GM21786 (cell line): ENCODE data around the gene MOCS1.
"Not testable (repeated sequence)": the region's sequence is repeated elsewhere in the genome, so short reads cannot be mapped to it uniquely, and the experiment has no call there.

Experiments used
- ATAC-seq: cut with Tn5 transposase; IDR thresholded peaks from one replicate; pipeline ENCODE4 v1.9.1; 2021; ENCODE audit not compliant: unreplicated experiment

Gene MOCS1

DNA sequence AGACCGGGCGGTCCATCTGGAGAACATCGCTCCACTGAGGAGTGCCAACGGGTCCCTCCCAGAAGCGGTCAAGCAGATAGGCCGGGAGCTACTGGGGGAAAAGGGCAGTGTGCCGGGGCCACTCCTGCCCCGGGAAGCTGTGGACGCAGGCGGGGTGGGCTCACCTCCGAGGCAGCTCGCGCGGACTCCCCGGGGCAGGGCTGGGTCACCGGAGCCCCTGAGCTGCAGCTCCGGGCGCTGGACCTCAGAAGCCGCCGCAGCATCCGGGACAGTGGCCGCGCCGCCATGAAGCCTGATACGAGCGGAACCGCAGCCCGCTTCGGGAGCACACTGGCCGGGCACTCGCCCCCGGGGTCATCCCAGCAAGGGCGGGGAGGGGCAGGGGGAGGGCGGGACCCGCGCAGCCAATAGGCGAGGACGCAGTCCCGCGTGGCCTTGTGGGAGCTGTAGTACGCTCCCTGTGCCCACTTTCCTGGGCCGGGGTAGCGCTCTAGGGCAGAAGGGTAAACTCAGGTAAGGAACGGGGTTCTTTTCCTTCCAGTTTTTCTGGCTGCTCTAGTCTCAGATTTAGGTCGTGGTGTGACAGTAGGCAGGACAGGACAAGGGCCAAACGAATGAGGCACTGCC, at the start of gene MOCS1:
TSS of gene MOCS1 (minus strand) at position 332 of the 627 bp plus-strand sequence. CDS start at position 287, 45 bp downstream.
- no peak for ATAC-seq

DNA sequence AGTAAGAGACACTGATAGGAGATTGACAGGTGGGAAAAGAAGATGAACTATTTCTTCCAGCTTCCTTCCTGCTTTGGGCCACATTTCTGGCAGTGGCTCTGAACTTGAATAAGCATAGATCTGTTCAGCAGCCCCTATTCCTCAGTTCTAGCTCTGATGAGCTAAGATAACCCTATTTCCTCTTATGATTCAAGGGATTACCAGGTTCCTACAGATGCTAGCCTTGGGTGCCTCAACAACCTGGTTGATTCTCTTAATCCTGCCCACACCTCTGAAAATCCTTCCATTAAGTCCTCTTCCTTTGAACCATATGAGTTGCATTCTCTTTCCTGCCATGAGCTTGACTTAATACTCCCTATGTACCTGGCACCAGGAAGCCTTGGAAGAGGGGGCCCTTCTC, 49.8 kb upstream of the MOCS1 start:
- ATAC-seq = no peak

- no peak for ATAC-seq
These were observed 48.9 kb upstream of the MOCS1 start for GRCh38 chr6:39983193-39983592.

- no peak for ATAC-seq
These were observed 48.5 kb upstream of the MOCS1 start for GRCh38 chr6:39982720-39983119.

- ATAC-seq = no peak
These were observed 46.7 kb upstream of the MOCS1 start for GRCh38 chr6:39980839-39981580.

DNA sequence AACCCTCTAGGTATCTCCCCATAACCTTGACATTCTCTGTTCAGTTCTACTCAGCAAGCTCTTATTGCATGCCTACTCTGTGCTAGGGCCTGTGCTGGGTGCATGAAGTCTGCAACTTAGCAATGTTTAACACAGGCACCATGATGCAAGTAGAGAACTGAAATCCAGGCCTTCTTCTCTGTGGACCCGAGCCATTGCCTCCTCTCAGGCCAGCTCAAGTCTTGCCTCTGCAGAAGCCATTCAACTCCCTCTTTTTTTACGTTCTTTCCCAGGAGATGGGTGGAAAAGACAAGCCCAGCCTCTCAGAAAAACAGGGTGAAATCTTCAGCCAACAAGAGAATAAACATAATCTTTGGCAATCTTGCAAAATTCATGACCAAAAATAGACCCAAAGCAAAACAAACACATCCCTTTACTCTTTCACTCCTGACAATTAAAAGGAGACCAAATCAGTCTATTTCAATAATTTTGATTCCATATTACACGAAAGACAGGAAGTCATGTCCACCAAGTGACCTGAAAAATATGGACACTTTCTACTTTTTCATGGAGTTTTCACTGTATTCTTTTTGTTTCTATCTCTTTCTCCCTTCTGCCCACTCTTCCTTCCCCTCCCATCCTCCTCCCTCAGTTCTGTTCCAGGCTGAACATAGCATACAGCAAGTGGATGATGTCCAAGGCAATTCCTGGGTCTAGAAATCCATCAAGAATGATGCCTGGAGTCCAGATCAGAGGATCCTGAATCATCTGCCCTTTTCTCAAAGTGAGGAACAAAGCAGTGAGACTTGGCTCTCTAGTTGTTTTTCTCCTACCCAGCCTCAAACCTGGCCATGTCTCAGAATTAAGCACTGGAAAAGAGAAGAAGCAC, 45.4 kb upstream of the MOCS1 start:
- ATAC-seq = no peak

DNA sequence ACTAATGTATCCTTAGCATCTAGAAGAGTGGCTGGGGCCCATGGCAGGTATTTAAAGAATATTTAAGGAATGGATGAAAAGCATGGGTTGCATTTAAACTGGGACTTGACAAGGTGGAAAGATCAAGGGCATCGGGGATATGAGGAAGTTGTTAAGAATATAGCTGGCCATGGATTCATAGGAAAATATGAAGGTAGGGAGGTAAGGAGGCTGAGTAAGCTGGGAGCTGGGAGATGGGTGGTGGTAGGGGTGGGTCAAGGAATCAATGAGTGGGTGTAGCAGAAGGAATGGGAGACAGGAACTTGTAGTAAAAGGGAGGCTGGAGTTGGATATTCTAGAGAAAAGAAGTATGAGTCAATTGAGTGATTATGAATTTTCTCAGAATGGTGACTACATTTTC, 44.0 kb upstream of the MOCS1 start:
- ATAC-seq = no peak

DNA sequence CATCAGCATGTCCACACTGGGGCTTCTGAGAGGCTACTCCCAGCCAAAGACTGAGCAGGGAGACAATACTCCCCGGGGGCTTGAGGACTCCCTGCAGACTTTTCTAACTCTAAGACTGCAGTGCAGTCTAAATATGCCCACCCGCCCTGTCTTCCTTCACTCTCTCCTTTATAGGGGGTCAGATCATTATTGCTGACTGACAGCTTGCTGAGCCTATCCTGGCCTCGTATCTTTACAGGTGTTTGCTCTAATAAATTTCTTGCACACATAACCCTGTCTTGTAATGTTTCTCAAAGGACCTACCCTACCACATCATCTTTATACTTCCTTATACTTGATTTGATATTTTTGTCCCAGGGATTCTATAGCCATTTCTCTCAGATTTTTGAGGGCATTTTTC, 39.4 kb upstream of the MOCS1 start:
- ATAC-seq = no peak

- ATAC-seq = not testable (repeated sequence)
These were observed 38.5 kb upstream of the MOCS1 start for GRCh38 chr6:39972717-39973116.

DNA sequence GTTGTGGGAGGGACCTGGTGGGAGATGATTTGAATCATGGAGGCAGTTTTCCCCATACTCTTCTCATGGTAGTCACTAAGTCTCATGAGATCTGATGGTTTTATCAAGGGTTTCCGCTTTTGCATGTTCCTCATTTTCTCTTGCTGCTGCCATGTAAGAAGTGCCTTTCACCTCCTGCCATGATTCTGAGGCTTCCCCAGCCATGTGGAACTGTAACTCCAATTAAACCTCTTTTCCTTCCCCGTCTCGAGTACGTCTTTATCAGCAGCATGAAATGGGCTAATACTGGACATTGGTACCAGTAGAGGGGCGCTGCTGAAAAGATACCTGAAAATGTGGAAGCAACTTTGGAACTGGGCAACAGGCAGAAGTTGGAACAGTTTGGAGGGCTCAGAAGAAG, 36.9 kb upstream of the MOCS1 start:
- not testable (repeated sequence) for ATAC-seq

- no peak for ATAC-seq
These were observed 31.5 kb upstream of the MOCS1 start for GRCh38 chr6:39965751-39966150.

GRCh38 chr6:39964530-39964929, 30.3 kb upstream of the MOCS1 start:
- no peak for ATAC-seq

- no peak for ATAC-seq
These were observed 29.8 kb upstream of the MOCS1 start for GRCh38 chr6:39964094-39964493.

- no peak for ATAC-seq
These were observed 28.6 kb upstream of the MOCS1 start for GRCh38 chr6:39962831-39963230.

DNA sequence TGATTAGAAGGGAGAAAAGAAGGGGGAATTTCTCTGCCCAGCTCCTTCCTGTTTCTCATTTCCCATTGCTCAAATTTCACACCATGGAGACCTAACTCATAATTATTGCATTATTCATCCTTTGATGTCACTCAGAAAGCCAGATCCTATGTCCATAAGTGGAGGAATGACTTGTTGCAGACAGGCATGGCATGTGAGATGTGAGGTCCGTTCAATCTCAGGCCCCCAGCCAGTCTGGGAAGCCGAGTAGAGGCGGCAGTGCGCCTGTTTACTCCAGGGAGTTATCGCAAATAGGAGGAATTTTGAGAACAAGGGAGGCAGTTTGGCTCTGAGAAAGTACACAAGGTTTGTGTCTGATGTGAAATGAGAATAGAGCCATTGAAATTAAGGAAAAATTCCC, 26.9 kb upstream of the MOCS1 start:
- no peak for ATAC-seq

GRCh38 chr6:39958947-39959346, 24.7 kb upstream of the MOCS1 start:
- no peak for ATAC-seq

DNA sequence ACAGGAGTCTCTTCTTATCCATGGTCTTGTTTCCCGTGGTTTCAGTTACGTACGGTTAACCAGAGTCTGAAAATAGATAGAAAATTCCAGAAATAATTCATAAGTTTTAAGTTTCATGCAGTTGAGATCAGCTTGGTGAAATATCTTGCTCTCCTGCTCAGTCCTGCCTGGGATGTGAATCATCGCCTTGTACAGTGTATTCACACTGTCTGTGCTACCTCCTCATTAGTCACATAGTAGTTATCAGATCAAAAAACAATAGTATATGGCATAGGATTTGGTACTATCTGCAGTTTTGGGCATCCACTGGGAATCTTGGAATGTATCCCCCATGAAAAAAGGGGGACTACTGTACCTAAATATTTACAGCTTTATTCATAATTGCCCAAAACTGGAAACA, 22.7 kb upstream of the MOCS1 start:
- no peak for ATAC-seq

- ATAC-seq = no peak
These were observed 18.9 kb upstream of the MOCS1 start for GRCh38 chr6:39953076-39953618.

DNA sequence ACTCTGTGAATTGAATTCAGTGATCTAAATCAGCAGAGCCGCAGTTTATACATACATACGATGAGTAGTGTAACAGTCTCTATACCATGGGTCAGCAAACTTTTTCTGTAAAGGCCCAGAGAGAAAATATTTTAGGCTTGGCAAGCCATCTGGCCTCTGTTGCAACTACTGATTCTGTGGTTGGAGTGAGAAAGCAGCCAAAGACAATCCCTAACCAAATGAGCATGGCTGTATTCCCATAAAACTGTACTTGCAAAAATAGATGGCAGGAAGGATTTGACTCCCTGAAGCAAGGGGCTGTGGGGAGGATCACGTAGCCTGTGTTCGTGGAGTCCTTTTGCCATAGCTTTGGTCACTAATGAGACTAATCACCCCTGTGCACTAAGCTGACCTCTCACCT, 17.9 kb upstream of the MOCS1 start:
- ATAC-seq = no peak

GRCh38 chr6:39951716-39952115, 17.5 kb upstream of the MOCS1 start:
- ATAC-seq = no peak

DNA sequence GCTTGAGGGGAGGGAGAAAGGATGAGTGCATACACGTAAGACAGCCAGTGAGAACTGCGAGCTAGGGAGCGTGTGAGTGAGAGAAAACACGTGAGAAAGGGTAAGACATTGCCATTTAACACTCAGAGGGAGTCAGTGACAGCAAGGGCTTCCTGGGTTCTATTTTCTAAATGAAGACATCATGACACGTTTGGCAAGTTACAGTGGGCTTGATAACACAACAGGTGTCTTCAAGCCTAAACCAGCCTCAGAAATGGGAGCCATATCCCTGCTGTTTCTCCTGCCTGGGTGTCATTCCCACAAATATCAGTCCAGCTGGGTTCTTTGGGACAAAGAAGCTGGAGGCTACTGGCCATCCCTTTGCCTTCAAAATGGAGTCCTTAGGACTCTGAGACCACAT, 16.9 kb upstream of the MOCS1 start:
- ATAC-seq = no peak
